NT2/D1 (cell line): ENCODE data around the gene OPTC.

ENCODE experiments used
- YY1 ChIP-seq: IDR thresholded peaks from 2 replicates; pipeline ENCODE4 v1.6.1; 2011; ENCODE audit not compliant: insufficient read length, insufficient read depth
- ZNF274 ChIP-seq: IDR thresholded peaks from 2 replicates; pipeline ENCODE4 v1.6.1; 2011; ENCODE audit warnings: mild to moderate bottlenecking, low read depth, low read length

GRCh38 chr1:203512848-203513584 lies 19.1 kb downstream of the OPTC start:
- TF ChIP-seq YY1 (no peak), ZNF274 (no peak)
